Mesenchymal stem cell (in vitro differentiated cells and primary cell): ENCODE measurements around the gene FOXL1. TPM values are rescaled to one million over a fixed set of nuclear protein-coding genes. Genes with fewer than 3 reads are reported as not detected.

Experiments
- DNase-seq: peaks from one replicate; pipeline ENCODE4 v3.0.0-alpha.2; 2013
- H2AFZ ChIP-seq: one replicate; pipeline ENCODE4 v1.6.1; 2013; ENCODE audit warnings: low read depth, mild to moderate bottlenecking, control low read depth, inconsistent platforms, low read length, moderate library complexity
- H2AK5ac ChIP-seq: 2 replicates; pipeline ENCODE4 v1.6.1; 2013; ENCODE audit warnings: low read length, moderate library complexity, mild to moderate bottlenecking, inconsistent platforms; ENCODE audit not compliant: severe bottlenecking
- H2BK120ac ChIP-seq: one replicate; pipeline ENCODE4 v1.6.1; 2013; ENCODE audit warnings: low read depth, mild to moderate bottlenecking, inconsistent platforms, low read length, moderate library complexity
- H2BK12ac ChIP-seq, 2 experiments: one replicate each; pipeline ENCODE4 v1.6.1; 2013; ENCODE audit warnings: inconsistent platforms in 2 of 2, low read length in 2 of 2, mild to moderate bottlenecking in 2 of 2, moderate library complexity in 2 of 2, control low read depth in 1 of 2
- H2BK15ac ChIP-seq: one replicate; pipeline ENCODE4 v1.6.1; 2013; ENCODE audit warnings: mild to moderate bottlenecking, low read depth, inconsistent platforms; ENCODE audit not compliant: poor library complexity, severe bottlenecking
- H2BK5ac ChIP-seq: 2 replicates; pipeline ENCODE4 v1.6.1; 2013; ENCODE audit warnings: low read depth, mild to moderate bottlenecking, low read length, control low read depth, inconsistent platforms; ENCODE audit not compliant: poor library complexity, severe bottlenecking
- H3K14ac ChIP-seq, 2 experiments: one replicate each; pipeline ENCODE4 v1.6.1; 2013; ENCODE audit warnings: inconsistent platforms in 2 of 2, low read length in 2 of 2, control low read depth in 1 of 2, mild to moderate bottlenecking in 1 of 2, moderate library complexity in 1 of 2
- H3K18ac ChIP-seq, 2 experiments: one replicate each; pipeline ENCODE4 v1.6.1; 2013; ENCODE audit warnings: inconsistent platforms in 2 of 2, low read length in 2 of 2, control low read depth in 1 of 2, low read depth in 1 of 2, mild to moderate bottlenecking in 1 of 2
- H3K23ac ChIP-seq, 2 experiments: one replicate each; pipeline ENCODE4 v1.6.1; 2013; ENCODE audit warnings: inconsistent platforms in 2 of 2, low read length in 2 of 2, mild to moderate bottlenecking in 2 of 2, moderate library complexity in 2 of 2, control low read depth in 1 of 2
- H3K27ac ChIP-seq: 2 replicates; pipeline ENCODE4 v1.5.1; 2013; ENCODE audit warnings: mild to moderate bottlenecking, moderate library complexity, low read length, control low read depth, inconsistent platforms; ENCODE audit not compliant: poor library complexity, severe bottlenecking
- H3K27me3 ChIP-seq, 2 experiments: 2 replicates each; pipeline versions ENCODE4 v1.6.1 to v1.7.0; 2013; ENCODE audit warnings: low read length in 2 of 2, mild to moderate bottlenecking in 2 of 2, moderate library complexity in 2 of 2, control low read depth in 1 of 2, inconsistent platforms in 1 of 2; ENCODE audit not compliant: control insufficient read depth in 1 of 2, insufficient read depth in 1 of 2
- H3K36me3 ChIP-seq, 2 experiments: 2 replicates each; pipeline versions ENCODE4 v1.6.1 to v1.7.0; 2013; ENCODE audit warnings: low read length in 2 of 2, control low read depth in 1 of 2, inconsistent platforms in 1 of 2, low read depth in 1 of 2, mild to moderate bottlenecking in 1 of 2; ENCODE audit not compliant: insufficient read depth in 2 of 2, control insufficient read depth in 1 of 2
- H3K4ac ChIP-seq, 2 experiments: one replicate each; pipeline ENCODE4 v1.6.1; 2013; ENCODE audit warnings: inconsistent platforms in 2 of 2, low read length in 2 of 2, mild to moderate bottlenecking in 2 of 2, moderate library complexity in 2 of 2, control low read depth in 1 of 2, low read depth in 1 of 2
- H3K4me1 ChIP-seq: 2 replicates; pipeline ENCODE4 v1.6.1; 2013; ENCODE audit warnings: low read depth, low read length, control low read depth; ENCODE audit not compliant: control insufficient read depth, insufficient read depth
- H3K4me2 ChIP-seq: 2 replicates; pipeline ENCODE4 v1.6.1; 2013; ENCODE audit warnings: low read length, mild to moderate bottlenecking, inconsistent platforms; ENCODE audit not compliant: poor library complexity, severe bottlenecking
- H3K4me3 ChIP-seq, 2 experiments: 2 replicates each; pipeline versions ENCODE4 v1.5.1 to v1.7.0; 2013; ENCODE audit warnings: low read length in 2 of 2, mild to moderate bottlenecking in 2 of 2, control low read depth in 1 of 2, low read depth in 1 of 2; ENCODE audit not compliant: insufficient read depth in 1 of 2
- H3K79me1 ChIP-seq: replicated peaks from 2 replicates; pipeline ENCODE4 v1.6.1; 2013; ENCODE audit warnings: mild to moderate bottlenecking, control low read depth, low read length, inconsistent platforms; ENCODE audit not compliant: poor library complexity, severe bottlenecking
- H3K9ac ChIP-seq: 2 replicates; pipeline ENCODE4 v1.7.0; 2013; ENCODE audit warnings: mild to moderate bottlenecking, low read length, moderate library complexity
- H3K9me3 ChIP-seq: 2 replicates; pipeline ENCODE4 v1.7.0; 2013; ENCODE audit warnings: mild to moderate bottlenecking, low read length; ENCODE audit not compliant: control insufficient read depth
- H4K8ac ChIP-seq: one replicate; pipeline ENCODE4 v1.6.1; 2013; ENCODE audit warnings: inconsistent platforms, mild to moderate bottlenecking, low read length, moderate library complexity
- H4K91ac ChIP-seq: one replicate; pipeline ENCODE4 v1.6.1; 2013; ENCODE audit warnings: mild to moderate bottlenecking, low read length, inconsistent platforms
- WGBS: methylation state at CpG from one replicate; pipeline ENCODE4 v1.1.7; 2013; ENCODE audit warnings: mixed read lengths; 5-methylcytosine and 5-hydroxymethylcytosine counted together
- polyA plus RNA-seq, 2 experiments: library from polyadenylated mRNA; stranded (reverse); fragments of 200-250 nt; gene quantifications; one replicate each; pipeline ENCODE4 v1.2.3, GENCODE V29; 2013

Gene FOXL1
- 10.5 TPM for polyA plus RNA-seq (2013, experiment 1 of 2)
- 11.8 TPM for polyA plus RNA-seq (2013, experiment 2 of 2)

- WGBS: 3% methylated on average over 11 of the region's 13 CpGs
- peak within 1 kb of the TSS; percentile 88 for H3K4me2 ChIP-seq
- H3K23ac ChIP-seq: peak within 1 kb of the TSS in 1 of 2 experiments; percentile 96
- H2BK15ac ChIP-seq: peak within 1 kb of the TSS; percentile 100
- H3K4me1 ChIP-seq: peaks cover 41% of the 10 kb centered on the region
- no peak within 1 kb of the TSS for H2AFZ ChIP-seq
- H3K79me1 ChIP-seq: peaks cover 1% of the 10 kb centered on the region
- H3K36me3 ChIP-seq: peaks cover 0 to 4% of the 10 kb centered on the region in 2 experiments
- peak within 1 kb of the TSS; percentile 100 for H4K8ac ChIP-seq
- H3K9me3 ChIP-seq: no peaks in the 10 kb centered on the region
- peak within 1 kb of the TSS; percentile 96 for H3K27ac ChIP-seq
- H3K4ac ChIP-seq: peak within 1 kb of the TSS; percentile 95 to 100
- DNase-seq: peak; percentile 91
- H3K4me3 ChIP-seq: peak within 1 kb of the TSS; percentile 52 to 86
- H3K14ac ChIP-seq: peak within 1 kb of the TSS in 1 of 2 experiments; percentile 100
- H3K9ac ChIP-seq: peak within 1 kb of the TSS; percentile 86
- peak within 1 kb of the TSS; percentile 91 to 99 for H2BK12ac ChIP-seq
- H3K18ac ChIP-seq: peak within 1 kb of the TSS; percentile 99 to 100
- peak within 1 kb of the TSS; percentile 98 for H2AK5ac ChIP-seq
- H2BK120ac ChIP-seq: peak within 1 kb of the TSS; percentile 97
- H2BK5ac ChIP-seq: peak within 1 kb of the TSS; percentile 96
- H3K27me3 ChIP-seq: peaks cover 0 to 9% of the 10 kb centered on the region in 2 experiments
- H4K91ac ChIP-seq: peak within 1 kb of the TSS; percentile 100
These were observed at the start of gene FOXL1 for GRCh38 chr16:86578061-86578599. Gene FOXL1 (plus strand): TSS chr16:86578549. CDS start chr16:86578724, 175 bp downstream.

DNA sequence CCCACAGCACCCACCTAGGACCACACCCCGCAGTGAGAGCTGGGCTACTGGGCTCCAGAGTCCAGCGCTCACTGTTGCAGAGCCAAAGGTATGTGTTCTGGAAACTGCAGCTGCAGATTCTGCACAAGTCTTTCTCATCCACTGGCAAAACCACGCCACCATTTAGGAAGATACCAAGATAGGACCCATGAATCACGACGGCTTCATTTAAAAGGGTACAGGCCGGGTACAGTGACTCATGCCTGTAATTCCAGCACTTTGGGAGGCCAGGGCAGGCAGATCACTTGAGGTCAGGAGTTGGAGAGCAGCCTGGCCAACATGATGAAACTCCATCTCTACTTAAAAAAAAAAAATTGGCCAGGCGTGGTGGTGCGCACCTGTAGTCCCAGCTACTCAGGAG is 49.2 kb upstream of the FOXL1 start:
- no peak overlapping the region for H3K4ac ChIP-seq
- no peak overlapping the region for H2BK5ac ChIP-seq
- no peaks in the 10 kb centered on the region for H3K9me3 ChIP-seq
- no peak overlapping the region for H3K18ac ChIP-seq
- 60% methylated on average over 8 of the region's 8 CpGs for WGBS
- peaks cover under 1 to 23% of the 10 kb centered on the region in 2 experiments for H3K27me3 ChIP-seq
- H3K4me2 ChIP-seq: no peak overlapping the region
- no peak overlapping the region for H2BK12ac ChIP-seq
- no peak overlapping the region for H3K23ac ChIP-seq
- peaks cover 10 to 27% of the 10 kb centered on the region in 2 experiments for H3K36me3 ChIP-seq
- no peaks in the 10 kb centered on the region for H3K79me1 ChIP-seq
- no peak overlapping the region for H3K4me3 ChIP-seq
- H4K8ac ChIP-seq: no peak overlapping the region
- no peak overlapping the region for H3K27ac ChIP-seq
- H2AK5ac ChIP-seq: no peak overlapping the region
- no peak overlapping the region for H2AFZ ChIP-seq
- no peak overlapping the region for H2BK120ac ChIP-seq
- H3K14ac ChIP-seq: no peak overlapping the region
- H3K4me1 ChIP-seq: no peaks in the 10 kb centered on the region
- no peak overlapping the region for H2BK15ac ChIP-seq
- H3K9ac ChIP-seq: no peak overlapping the region
- no peak overlapping the region for H4K91ac ChIP-seq
- peak; percentile 36 for DNase-seq

DNA sequence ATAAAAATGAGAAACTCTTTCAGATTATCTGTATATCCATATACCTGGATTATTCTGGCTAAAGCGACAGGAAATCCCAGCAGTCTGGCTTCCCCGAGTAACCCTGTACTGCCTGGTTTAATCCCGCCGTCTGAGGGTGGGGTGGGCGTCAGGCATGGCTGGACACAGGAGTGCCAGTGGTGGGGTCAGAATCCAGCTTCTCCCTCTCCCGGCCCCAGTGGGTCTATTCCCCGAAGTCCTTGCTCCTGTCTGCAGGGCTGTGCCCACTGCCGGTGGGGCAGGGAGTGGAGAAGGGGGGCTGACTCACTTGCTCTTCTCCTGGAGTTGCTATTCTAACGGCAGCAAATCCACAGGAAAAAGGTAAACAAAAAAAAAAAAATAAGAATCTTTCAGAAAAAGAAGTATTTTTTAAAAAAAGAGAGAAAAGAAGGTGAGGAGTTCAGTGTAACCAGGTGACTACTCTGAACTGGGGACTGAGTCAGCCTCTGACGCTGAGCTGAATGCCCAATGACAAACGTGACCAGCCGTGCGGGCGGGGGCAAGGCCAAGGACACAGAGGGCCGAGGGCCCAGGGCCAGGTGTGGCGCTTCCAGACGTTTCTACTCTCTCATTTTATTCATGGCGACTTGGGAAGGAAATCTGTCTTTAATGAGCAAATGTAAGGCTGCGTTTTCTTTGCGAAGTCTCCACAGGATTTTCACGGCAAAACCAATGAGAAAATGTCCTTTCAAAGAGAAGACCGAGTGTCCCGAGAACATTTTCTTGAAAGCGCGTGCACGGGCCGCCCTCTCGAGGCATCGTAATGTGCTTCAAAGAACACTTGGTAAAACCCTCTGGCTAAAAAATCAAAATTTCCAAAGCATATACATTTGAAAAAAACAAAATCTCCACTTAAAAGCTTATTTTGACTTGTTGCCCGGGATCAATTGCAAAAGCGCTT is 47.8 kb upstream of the FOXL1 start:
- Histone ChIP-seq H3K18ac (no peak overlapping the region), H3K4ac (no peak overlapping the region), H3K23ac (no peak overlapping the region), H2AFZ (no peak overlapping the region), H3K9me3 (no peaks in the 10 kb centered on the region), H3K27me3 (peaks cover 0 to 9% of the 10 kb centered on the region in 2 experiments), H3K36me3 (peaks cover 16 to 35% of the 10 kb centered on the region in 2 experiments), H3K4me2 (no peak overlapping the region), H2AK5ac (no peak overlapping the region), H4K91ac (no peak overlapping the region), H2BK15ac (no peak overlapping the region), H3K9ac (no peak overlapping the region), H2BK120ac (no peak overlapping the region), H3K4me1 (no peaks in the 10 kb centered on the region), H3K14ac (no peak overlapping the region), H3K27ac (no peak overlapping the region), H3K79me1 (no peaks in the 10 kb centered on the region), H4K8ac (no peak overlapping the region), H2BK12ac (no peak overlapping the region), H2BK5ac (no peak overlapping the region), H3K4me3 (no peak overlapping the region)
- DNase-seq: no peak
- 97% methylated on average over 29 of the region's 31 CpGs for WGBS

DNA sequence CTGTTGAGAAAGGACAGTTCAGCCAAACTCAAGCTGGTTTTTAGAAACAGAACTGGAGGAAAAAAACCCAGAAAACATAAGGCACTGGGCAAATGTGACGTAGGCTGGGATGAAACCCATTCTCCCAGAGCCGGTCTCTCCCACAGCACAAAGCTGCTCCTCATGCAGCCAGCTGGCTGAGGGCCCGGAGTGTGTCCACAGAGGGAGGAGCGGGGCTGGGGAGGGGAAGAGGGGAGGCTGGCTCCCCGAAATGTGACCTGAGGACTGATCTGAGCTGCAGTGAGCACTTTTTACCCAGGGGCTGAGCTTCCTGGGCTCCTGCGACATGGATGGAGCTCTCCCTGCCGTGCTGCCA is 47.2 kb upstream of the FOXL1 start:
- Histone ChIP-seq H3K18ac (no peak overlapping the region), H2BK15ac (no peak overlapping the region)

More for the DNA sequence above, 47.2 kb upstream of the FOXL1 start:
- peaks cover 0 to 4% of the 10 kb centered on the region in 2 experiments for H3K27me3 ChIP-seq
- no peak overlapping the region for H3K14ac ChIP-seq
- H3K27ac ChIP-seq: no peak overlapping the region
- H3K23ac ChIP-seq: no peak overlapping the region
- no peaks in the 10 kb centered on the region for H3K4me1 ChIP-seq
- H3K4me2 ChIP-seq: no peak overlapping the region
- no peak overlapping the region for H2AFZ ChIP-seq
- no peak overlapping the region for H3K4ac ChIP-seq
- no peak overlapping the region for H2BK5ac ChIP-seq
- no peak overlapping the region for H3K4me3 ChIP-seq
- H4K91ac ChIP-seq: no peak overlapping the region
- 98% methylated on average over 7 of the region's 7 CpGs for WGBS
- H3K36me3 ChIP-seq: peaks cover 17 to 39% of the 10 kb centered on the region in 2 experiments
- no peak overlapping the region for H2AK5ac ChIP-seq
- H3K79me1 ChIP-seq: no peaks in the 10 kb centered on the region
- no peak overlapping the region for H4K8ac ChIP-seq
- no peak overlapping the region for H2BK120ac ChIP-seq
- H3K9ac ChIP-seq: no peak overlapping the region
- DNase-seq: no peak
- no peak overlapping the region for H2BK12ac ChIP-seq
- no peaks in the 10 kb centered on the region for H3K9me3 ChIP-seq
